HepG2 (cell line): ENCODE data around the gene CSNK2A1. TPM values are rescaled to one million over a fixed set of nuclear protein-coding genes. Genes with fewer than 3 reads are reported as not detected.

Source experiments
- ESRRA ChIP-seq: sonication (generic); formaldehyde crosslinking; IDR thresholded peaks from 2 replicates; pipeline ENCODE4 v1.5.1; 2020; ENCODE audit warnings: mild to moderate bottlenecking, low read depth, missing genetic modification reagents
- FOXP1 ChIP-seq, 2 experiments: fragments of 450-650 bp in 1 of 2; IDR thresholded peaks; 2 replicates each; pipeline ENCODE4 v1.6.1; 2017 to 2018; ENCODE audit warnings: antibody characterized with exemption in 1 of 2
- FOXP4 ChIP-seq: sonication (generic); formaldehyde crosslinking; IDR thresholded peaks from 2 replicates; pipeline ENCODE4 v1.4.0; 2020; ENCODE audit warnings: missing genetic modification reagents
- NCOA2 ChIP-seq: sonication (generic); formaldehyde crosslinking; IDR thresholded peaks from 2 replicates; pipeline ENCODE4 v1.8.0; 2022; ENCODE audit warnings: inconsistent platforms
- PHF21A ChIP-seq: sonication (generic); formaldehyde crosslinking; IDR thresholded peaks from 2 replicates; pipeline ENCODE4 v1.5.0; 2020; ENCODE audit warnings: mild to moderate bottlenecking, missing genetic modification reagents
- PITX1 ChIP-seq: sonication (generic); formaldehyde crosslinking; IDR thresholded peaks from 2 replicates; pipeline ENCODE4 v1.5.1; 2020; ENCODE audit warnings: mild to moderate bottlenecking, missing genetic modification reagents
- TEAD3 ChIP-seq: optimal IDR thresholded peaks from 2 replicates; pipeline ENCODE3; 2016; ENCODE audit warnings: borderline replicate concordance
- ZNF296 ChIP-seq: sonication (generic); formaldehyde crosslinking; conservative IDR thresholded peaks from 2 replicates; pipeline ENCODE4 v1.5.0; 2020; ENCODE audit warnings: mild to moderate bottlenecking, missing genetic modification reagents
- ZNF512 ChIP-seq: sonication (generic); formaldehyde crosslinking; IDR thresholded peaks from 2 replicates; pipeline ENCODE4 v1.4.0; 2020; ENCODE audit warnings: mild to moderate bottlenecking, missing genetic modification reagents
- ZNF670 ChIP-seq: sonication (generic); formaldehyde crosslinking; IDR thresholded peaks from 2 replicates; pipeline ENCODE4 v1.8.0; 2022; ENCODE audit warnings: mild to moderate bottlenecking, missing genetic modification reagents, borderline replicate concordance
- ZNF792 ChIP-seq: IDR thresholded peaks from 2 replicates; pipeline ENCODE4 v1.6.1; 2016
- ZXDC ChIP-seq: sonication (generic); formaldehyde crosslinking; IDR thresholded peaks from 2 replicates; pipeline ENCODE4 v1.5.0; 2020; ENCODE audit warnings: mild to moderate bottlenecking, missing genetic modification reagents
- polyA plus RNA-seq, 8 experiments: library from polyadenylated mRNA; depleted of rRNA in 3 of 8; stranded (reverse) in 7 of 8; unstranded in 1 of 8; fragments of >200 nt; fragmentation: Illumina TruSeq in 4 of 8; extraction: Trizol in 4 of 8; gene quantifications; 2 replicates each; pipeline versions ENCODE4 v1.2.1 to v1.2.3, GENCODE V29; 2011 to 2016; ENCODE audit warnings: low read depth in 4 of 8, missing spikeins in 1 of 8, mixed read lengths in 1 of 8; ENCODE audit not compliant: insufficient read depth in 1 of 8
- total RNA-seq, 5 experiments: library from RNA; depleted of rRNA; stranded (reverse); fragments of >200 nt; fragmentation: Illumina TruSeq; extraction: Trizol; gene quantifications; 2 replicates each; pipeline ENCODE4 v1.2.3, GENCODE V29; 2016; ENCODE audit warnings: low read depth in 1 of 5
- TF ChIP-seq, protein P1 (sequence below): sonication (generic); formaldehyde crosslinking; IDR thresholded peaks from 2 replicates; pipeline ENCODE4 v1.8.0; 2022; ENCODE audit warnings: missing genetic modification reagents, mild to moderate bottlenecking, moderate library complexity, borderline replicate concordance
- TF ChIP-seq, protein P2 (sequence below): sonication (generic); formaldehyde crosslinking; conservative IDR thresholded peaks from 2 replicates; pipeline ENCODE4 v1.4.0; 2020; ENCODE audit warnings: mild to moderate bottlenecking, missing genetic modification reagents, moderate library complexity
- TF ChIP-seq, protein P3 (sequence below): sonication (generic); formaldehyde crosslinking; IDR thresholded peaks from 2 replicates; pipeline ENCODE4 v1.5.0; 2020; ENCODE audit warnings: mild to moderate bottlenecking, missing genetic modification reagents, moderate library complexity

Gene CSNK2A1
- total and polyA plus RNA-seq, 2 of the 13 experiments (the other 11 are each of a cell fraction or from before 2014, with no cell fraction given): 153 to 231 TPM

GRCh38 chr20:555976-556385 is 12.4 kb upstream of the CSNK2A1 start (continued):
- TF ChIP-seq, protein P1, sequence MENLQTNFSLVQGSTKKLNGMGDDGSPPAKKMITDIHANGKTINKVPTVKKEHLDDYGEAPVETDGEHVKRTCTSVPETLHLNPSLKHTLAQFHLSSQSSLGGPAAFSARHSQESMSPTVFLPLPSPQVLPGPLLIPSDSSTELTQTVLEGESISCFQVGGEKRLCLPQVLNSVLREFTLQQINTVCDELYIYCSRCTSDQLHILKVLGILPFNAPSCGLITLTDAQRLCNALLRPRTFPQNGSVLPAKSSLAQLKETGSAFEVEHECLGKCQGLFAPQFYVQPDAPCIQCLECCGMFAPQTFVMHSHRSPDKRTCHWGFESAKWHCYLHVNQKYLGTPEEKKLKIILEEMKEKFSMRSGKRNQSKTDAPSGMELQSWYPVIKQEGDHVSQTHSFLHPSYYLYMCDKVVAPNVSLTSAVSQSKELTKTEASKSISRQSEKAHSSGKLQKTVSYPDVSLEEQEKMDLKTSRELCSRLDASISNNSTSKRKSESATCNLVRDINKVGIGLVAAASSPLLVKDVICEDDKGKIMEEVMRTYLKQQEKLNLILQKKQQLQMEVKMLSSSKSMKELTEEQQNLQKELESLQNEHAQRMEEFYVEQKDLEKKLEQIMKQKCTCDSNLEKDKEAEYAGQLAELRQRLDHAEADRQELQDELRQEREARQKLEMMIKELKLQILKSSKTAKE (CRISPR knock-in tag): 0 out of 2 replicates have a peak, but pooled peaks have one; percentile 24
- TF ChIP-seq FOXP4 (CRISPR knock-in tag) (peak; percentile 34; the same call in 1 of the 2 replicates), FOXP1 (IDR thresholded peaks at IDR 0.05) (no peak), FOXP1 (CRISPR knock-in tag; IDR thresholded peaks at IDR 0.05) (peak; percentile 21; the same call in 1 of the 2 replicates), ZXDC (CRISPR knock-in tag) (no peak), ZNF670 (peak; percentile 27; the same call in 1 of the 2 replicates), ZNF792 (CRISPR knock-in tag) (0 out of 2 replicates have a peak, but pooled peaks have one; percentile 32), ESRRA (CRISPR knock-in tag) (0 out of 2 replicates have a peak, but pooled peaks have one; percentile 45), PHF21A (CRISPR knock-in tag) (peak; percentile 62), TEAD3 (CRISPR knock-in tag) (peak; percentile 47), ZNF296 (no peak), PITX1 (CRISPR knock-in tag) (peak; percentile 20; the same call in 1 of the 2 replicates), NCOA2 (CRISPR knock-in tag) (0 out of 2 replicates have a peak, but pooled peaks have one; percentile 12), ZNF512 (CRISPR knock-in tag) (no peak)
- TF ChIP-seq, protein P2, sequence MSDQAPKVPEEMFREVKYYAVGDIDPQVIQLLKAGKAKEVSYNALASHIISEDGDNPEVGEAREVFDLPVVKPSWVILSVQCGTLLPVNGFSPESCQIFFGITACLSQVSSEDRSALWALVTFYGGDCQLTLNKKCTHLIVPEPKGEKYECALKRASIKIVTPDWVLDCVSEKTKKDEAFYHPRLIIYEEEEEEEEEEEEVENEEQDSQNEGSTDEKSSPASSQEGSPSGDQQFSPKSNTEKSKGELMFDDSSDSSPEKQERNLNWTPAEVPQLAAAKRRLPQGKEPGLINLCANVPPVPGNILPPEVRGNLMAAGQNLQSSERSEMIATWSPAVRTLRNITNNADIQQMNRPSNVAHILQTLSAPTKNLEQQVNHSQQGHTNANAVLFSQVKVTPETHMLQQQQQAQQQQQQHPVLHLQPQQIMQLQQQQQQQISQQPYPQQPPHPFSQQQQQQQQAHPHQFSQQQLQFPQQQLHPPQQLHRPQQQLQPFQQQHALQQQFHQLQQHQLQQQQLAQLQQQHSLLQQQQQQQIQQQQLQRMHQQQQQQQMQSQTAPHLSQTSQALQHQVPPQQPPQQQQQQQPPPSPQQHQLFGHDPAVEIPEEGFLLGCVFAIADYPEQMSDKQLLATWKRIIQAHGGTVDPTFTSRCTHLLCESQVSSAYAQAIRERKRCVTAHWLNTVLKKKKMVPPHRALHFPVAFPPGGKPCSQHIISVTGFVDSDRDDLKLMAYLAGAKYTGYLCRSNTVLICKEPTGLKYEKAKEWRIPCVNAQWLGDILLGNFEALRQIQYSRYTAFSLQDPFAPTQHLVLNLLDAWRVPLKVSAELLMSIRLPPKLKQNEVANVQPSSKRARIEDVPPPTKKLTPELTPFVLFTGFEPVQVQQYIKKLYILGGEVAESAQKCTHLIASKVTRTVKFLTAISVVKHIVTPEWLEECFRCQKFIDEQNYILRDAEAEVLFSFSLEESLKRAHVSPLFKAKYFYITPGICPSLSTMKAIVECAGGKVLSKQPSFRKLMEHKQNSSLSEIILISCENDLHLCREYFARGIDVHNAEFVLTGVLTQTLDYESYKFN: peak; percentile 35; the same call in 1 of the 2 replicates
- TF ChIP-seq, protein P3, sequence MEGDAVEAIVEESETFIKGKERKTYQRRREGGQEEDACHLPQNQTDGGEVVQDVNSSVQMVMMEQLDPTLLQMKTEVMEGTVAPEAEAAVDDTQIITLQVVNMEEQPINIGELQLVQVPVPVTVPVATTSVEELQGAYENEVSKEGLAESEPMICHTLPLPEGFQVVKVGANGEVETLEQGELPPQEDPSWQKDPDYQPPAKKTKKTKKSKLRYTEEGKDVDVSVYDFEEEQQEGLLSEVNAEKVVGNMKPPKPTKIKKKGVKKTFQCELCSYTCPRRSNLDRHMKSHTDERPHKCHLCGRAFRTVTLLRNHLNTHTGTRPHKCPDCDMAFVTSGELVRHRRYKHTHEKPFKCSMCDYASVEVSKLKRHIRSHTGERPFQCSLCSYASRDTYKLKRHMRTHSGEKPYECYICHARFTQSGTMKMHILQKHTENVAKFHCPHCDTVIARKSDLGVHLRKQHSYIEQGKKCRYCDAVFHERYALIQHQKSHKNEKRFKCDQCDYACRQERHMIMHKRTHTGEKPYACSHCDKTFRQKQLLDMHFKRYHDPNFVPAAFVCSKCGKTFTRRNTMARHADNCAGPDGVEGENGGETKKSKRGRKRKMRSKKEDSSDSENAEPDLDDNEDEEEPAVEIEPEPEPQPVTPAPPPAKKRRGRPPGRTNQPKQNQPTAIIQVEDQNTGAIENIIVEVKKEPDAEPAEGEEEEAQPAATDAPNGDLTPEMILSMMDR (CRISPR knock-in tag): 0 out of 2 replicates have a peak, but pooled peaks have one; percentile 16
